Muscle of leg (tissue), 11 donors: ENCODE results near the gene SEPTIN10. TPM values are rescaled to one million over a fixed set of nuclear protein-coding genes. Genes with fewer than 3 reads are reported as not detected.
"Not testable (repeated sequence)": the region's sequence is repeated elsewhere in the genome, so short reads cannot be mapped to it uniquely, and the experiment has no call there.

Experiments
- DNase-seq: peaks from one replicate; pipeline ENCODE4 v3.0.0; 2013
- H3K27ac ChIP-seq: one replicate; pipeline ENCODE4 v1.5.1; 2013; ENCODE audit warnings: mild to moderate bottlenecking, low read length, control low read depth
- H3K27me3 ChIP-seq: one replicate; pipeline ENCODE4 v1.6.1; 2013; ENCODE audit warnings: low read length; ENCODE audit not compliant: control insufficient read depth, insufficient read depth
- H3K36me3 ChIP-seq: one replicate; pipeline ENCODE4 v1.6.1; 2013; ENCODE audit warnings: low read length; ENCODE audit not compliant: control insufficient read depth, insufficient read depth
- H3K4me1 ChIP-seq: one replicate; pipeline ENCODE4 v1.6.1; 2013; ENCODE audit warnings: low read length; ENCODE audit not compliant: control insufficient read depth, insufficient read depth
- H3K4me3 ChIP-seq: one replicate; pipeline ENCODE4 v1.5.1; 2013; ENCODE audit warnings: low read length, control low read depth
- H3K9me3 ChIP-seq: replicated peaks from 2 replicates; pipeline ENCODE4 v1.6.1; 2013; ENCODE audit warnings: low read depth, low read length; ENCODE audit not compliant: control insufficient read depth
- WGBS: methylation state at CpG from one replicate; pipeline ENCODE4 v1.1.5; 2013; ENCODE audit warnings: missing lambda C conversion rate; ENCODE audit not compliant: insufficient coverage; 5-methylcytosine and 5-hydroxymethylcytosine counted together
- polyA plus RNA-seq, 8 donors: library from polyadenylated mRNA; unstranded; fragments of 120-200 nt; gene quantifications; one replicate each; pipeline versions ENCODE4 v1.2.1 to v1.2.3, GENCODE V29; 2013; ENCODE audit warnings: inconsistent platforms in 1 of 8, low replicate concordance in 1 of 8; ENCODE audit not compliant: insufficient read length in 8 of 8, insufficient read depth in 1 of 8
- total RNA-seq: library from RNA; stranded (reverse); fragments of 120-200 nt; gene quantifications from one replicate; pipeline ENCODE4 v1.2.4, GENCODE V29; 2013

The SEPTIN10 gene
- total and polyA plus RNA-seq, 9 donors: 66.7 to 109 (median 78.9) TPM

DNA sequence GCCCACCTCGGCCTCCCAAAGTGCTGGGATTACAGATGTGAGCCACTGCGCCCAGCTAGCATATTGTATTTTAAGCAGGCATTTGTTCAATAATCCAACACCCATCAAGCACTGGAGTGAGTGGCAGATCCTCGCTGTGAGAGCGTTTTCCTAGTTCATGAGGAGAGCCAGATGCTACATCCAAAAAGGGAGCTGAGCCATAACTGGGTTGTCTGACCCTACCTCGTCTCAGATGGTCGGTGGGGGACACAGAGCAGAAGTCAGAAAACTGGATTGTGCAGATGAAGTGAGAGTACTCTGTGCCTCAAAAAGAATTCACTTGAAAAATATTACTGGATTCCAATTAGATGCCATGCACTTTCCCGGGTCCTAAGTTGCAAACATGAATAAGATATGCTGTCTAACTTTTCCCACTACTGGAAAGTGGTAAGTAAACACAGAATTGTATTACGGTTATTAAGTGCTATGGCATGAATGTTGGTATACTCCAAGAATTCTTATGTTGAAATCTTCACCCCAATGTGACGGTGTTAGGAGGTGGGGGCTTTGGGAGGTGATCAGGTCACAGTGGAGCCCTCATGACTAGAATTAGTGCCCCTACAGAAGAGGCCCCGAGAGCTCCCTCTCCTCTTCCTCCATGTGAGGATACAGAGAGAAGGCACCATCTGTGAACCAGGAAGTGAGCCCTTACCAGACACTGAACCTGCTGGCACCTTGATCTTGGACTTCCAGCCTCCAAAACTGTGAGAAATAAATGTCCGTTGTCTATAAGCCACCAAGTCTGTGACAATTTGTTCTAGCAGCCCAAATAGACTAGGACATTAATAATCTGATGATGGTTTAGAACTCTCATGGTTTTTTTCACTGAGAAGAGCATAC lies 21.9 kb upstream of the SEPTIN10 start:
- no peak for DNase-seq
- WGBS: 79% methylated on average over 3 of the region's 11 CpGs
- Histone ChIP-seq H3K27me3 (no peaks in the 10 kb centered on the region), H3K4me1 (no peaks in the 10 kb centered on the region), H3K27ac (no peak overlapping the region), H3K36me3 (no peaks in the 10 kb centered on the region), H3K4me3 (no peak overlapping the region), H3K9me3 (no peaks in the 10 kb centered on the region)

DNA sequence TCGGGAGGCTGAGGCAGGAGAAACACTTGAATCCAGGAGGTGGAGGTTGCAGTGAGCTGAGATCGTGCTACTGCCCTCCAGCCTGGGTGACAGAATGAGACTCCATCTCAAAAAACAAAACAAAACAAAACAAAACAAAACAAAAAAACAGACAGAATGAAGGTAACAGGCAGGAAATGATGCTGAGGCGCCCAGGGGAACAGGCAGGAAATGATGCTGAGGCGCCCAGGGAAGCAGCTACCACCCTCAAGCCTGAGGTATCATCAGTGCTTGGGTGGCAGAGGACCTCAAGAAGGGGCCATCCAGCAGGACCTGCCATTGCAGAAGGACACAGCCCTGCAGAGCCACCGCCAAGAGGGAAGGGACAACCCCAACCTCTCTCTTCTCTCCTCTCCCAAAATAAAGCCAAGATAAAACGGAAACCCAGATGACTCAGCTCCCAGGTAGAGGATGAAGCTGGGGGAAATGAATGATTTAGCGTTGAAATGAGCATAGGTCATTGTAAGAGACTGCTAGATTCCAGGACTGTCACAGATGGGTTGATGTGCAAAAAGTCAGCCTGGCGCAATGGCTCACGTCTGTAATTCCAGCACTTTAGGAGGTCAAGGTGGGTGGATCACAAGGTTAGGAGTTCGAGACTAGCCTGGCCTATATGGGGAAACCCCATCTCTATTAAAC lies 19.7 kb upstream of the SEPTIN10 start:
- Histone ChIP-seq H3K27me3 (no peaks in the 10 kb centered on the region), H3K27ac (no peak overlapping the region), H3K9me3 (no peaks in the 10 kb centered on the region), H3K4me1 (no peaks in the 10 kb centered on the region), H3K4me3 (no peak overlapping the region), H3K36me3 (no peaks in the 10 kb centered on the region)
- WGBS: 84% methylated on average over 4 of the region's 10 CpGs
- no peak for DNase-seq

DNA sequence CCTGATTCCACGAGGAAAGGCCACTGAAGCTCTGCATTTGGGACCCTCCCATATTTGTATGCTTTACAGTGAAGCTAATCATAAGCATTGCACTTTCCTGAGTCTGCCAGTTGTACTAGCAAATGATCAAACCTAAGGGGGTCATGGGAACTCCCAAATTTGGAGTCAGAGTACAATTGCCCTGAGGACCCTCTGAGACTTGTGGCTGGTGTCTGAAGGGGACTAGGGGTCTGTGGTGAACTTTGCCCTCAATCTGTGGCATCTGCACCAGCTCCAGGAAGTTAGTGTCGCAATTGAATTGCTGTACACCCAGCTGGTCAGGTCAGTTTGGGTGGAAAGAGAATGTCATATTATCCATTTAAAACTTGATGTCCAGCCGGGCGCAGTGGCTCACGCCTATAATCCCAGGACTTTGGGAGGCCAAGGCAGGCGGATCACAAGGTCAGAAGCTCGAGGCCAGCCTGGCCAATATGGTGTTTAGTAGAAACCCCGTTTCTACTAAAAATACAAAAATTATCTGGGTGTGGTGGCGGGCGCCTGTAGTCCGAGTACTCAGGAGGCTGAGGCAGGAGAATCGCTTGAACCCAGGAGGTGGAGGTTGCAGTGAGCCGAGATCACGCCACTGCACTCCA lies 18.5 kb upstream of the SEPTIN10 start:
- no peaks in the 10 kb centered on the region for H3K36me3 ChIP-seq
- no peaks in the 10 kb centered on the region for H3K9me3 ChIP-seq
- H3K27ac ChIP-seq: no peak overlapping the region
- H3K4me3 ChIP-seq: no peak overlapping the region
- WGBS: 86% methylated on average over 2 of the region's 14 CpGs
- no peaks in the 10 kb centered on the region for H3K4me1 ChIP-seq
- no peaks in the 10 kb centered on the region for H3K27me3 ChIP-seq
- DNase-seq: no peak

GRCh38 chr2:109631741-109632140 lies 18.0 kb upstream of the SEPTIN10 start:
- Histone ChIP-seq H3K27me3 (no peaks in the 10 kb centered on the region), H3K4me3 (no peak overlapping the region), H3K36me3 (no peaks in the 10 kb centered on the region), H3K27ac (no peak overlapping the region), H3K4me1 (no peaks in the 10 kb centered on the region), H3K9me3 (no peaks in the 10 kb centered on the region)
- 63% methylated on average over 1 of the region's 3 CpGs for WGBS
- DNase-seq: no peak

GRCh38 chr2:109630441-109631430 lies 17.0 kb upstream of the SEPTIN10 start:
- H3K27me3 ChIP-seq: no peaks in the 10 kb centered on the region
- no peak overlapping the region for H3K27ac ChIP-seq
- H3K36me3 ChIP-seq: no peaks in the 10 kb centered on the region
- no peaks in the 10 kb centered on the region for H3K4me1 ChIP-seq
- no peak for DNase-seq
- WGBS: 97% methylated on average over 7 of the region's 19 CpGs
- no peak overlapping the region for H3K4me3 ChIP-seq
- no peaks in the 10 kb centered on the region for H3K9me3 ChIP-seq

DNA sequence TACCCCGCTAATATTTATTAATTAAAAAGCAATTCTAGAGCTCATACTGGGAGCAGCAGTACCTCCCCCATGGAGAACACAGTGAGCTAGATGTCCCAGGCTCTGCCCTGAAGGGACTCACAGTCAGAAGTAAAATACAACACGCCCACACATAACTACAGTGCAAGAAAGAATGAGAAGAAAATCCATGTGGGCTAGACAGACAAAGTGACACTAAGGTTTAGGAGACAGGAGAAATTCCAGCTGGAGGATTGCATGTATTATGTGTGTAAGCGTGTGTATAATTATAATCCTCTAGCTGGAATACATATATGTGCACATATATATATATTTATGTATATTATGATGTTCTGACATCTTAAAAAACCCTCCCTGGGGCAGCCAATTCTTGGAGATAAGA lies 16.1 kb upstream of the SEPTIN10 start:
- no CpG with 5 or more reads among the region's 3 CpGs for WGBS
- Histone ChIP-seq H3K27me3 (no peaks in the 10 kb centered on the region), H3K4me3 (no peak overlapping the region), H3K36me3 (no peaks in the 10 kb centered on the region), H3K27ac (no peak overlapping the region), H3K4me1 (no peaks in the 10 kb centered on the region), H3K9me3 (no peaks in the 10 kb centered on the region)
- DNase-seq: no peak

DNA sequence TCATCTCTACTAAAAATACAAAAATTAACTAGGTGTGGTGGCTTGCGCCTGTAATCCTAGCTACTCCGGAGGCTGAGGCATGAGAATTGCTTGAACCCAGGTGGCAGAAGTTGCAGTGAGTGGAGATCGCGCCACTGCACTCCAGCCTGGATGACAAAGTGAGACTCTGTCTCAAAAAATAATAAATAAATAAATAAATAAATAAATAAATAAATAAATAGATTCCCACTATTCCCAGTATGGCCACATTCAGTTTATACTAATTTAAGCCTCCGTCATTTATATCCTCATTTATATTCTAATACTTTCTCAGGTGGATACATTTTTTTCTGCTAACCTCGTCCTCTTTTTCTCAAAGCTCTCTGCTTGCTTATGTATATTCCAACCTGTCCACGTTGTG lies 14.6 kb upstream of the SEPTIN10 start:
- not testable (repeated sequence) for H3K27me3 ChIP-seq, DNase-seq, H3K4me3 ChIP-seq, H3K36me3 ChIP-seq, H3K9me3 ChIP-seq, H3K4me1 ChIP-seq, H3K27ac ChIP-seq
- no CpG with 5 or more reads among the region's 7 CpGs for WGBS

- Histone ChIP-seq H3K36me3 (no peaks in the 10 kb centered on the region), H3K4me1 (no peaks in the 10 kb centered on the region), H3K4me3 (no peak overlapping the region), H3K27ac (no peak overlapping the region), H3K27me3 (no peaks in the 10 kb centered on the region), H3K9me3 (no peaks in the 10 kb centered on the region)
- DNase-seq: no peak
- 100% methylated on average over 2 of the region's 4 CpGs for WGBS
Observed at GRCh38 chr2:109624339-109624738, 10.6 kb upstream of the SEPTIN10 start.

DNA sequence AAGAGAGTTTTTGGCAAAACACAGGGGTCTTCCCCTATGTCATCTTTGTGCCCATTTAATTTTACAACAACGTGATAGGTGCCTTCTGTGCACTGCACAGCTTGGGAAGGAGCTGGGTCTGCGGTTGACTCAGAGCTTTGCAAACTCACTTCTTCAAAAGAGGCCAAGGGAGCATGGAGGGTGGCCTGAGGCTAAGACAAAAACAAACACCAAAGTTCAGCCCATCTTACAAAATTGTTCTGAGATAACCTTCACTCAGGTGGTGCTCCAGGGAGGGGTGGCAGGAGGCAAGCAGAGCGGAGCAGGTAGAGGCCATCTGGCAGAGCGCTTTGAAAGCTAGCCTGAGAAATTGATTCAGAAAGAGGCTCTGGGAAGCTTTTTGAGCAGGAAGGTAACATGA lies 10.2 kb upstream of the SEPTIN10 start:
- Histone ChIP-seq H3K9me3 (no peaks in the 10 kb centered on the region), H3K27me3 (no peaks in the 10 kb centered on the region), H3K4me1 (no peaks in the 10 kb centered on the region), H3K36me3 (no peaks in the 10 kb centered on the region), H3K4me3 (no peak overlapping the region), H3K27ac (no peak overlapping the region)
- no CpG with 5 or more reads among the region's 4 CpGs for WGBS
- DNase-seq: no peak
